Right cardiac atrium (tissue), 5 donors: ENCODE data around the gene PPP3R1. TPM values are rescaled to one million over a fixed set of nuclear protein-coding genes. Genes with fewer than 3 reads are reported as not detected.

Source experiments
- ATAC-seq, 2 donors: fragments of 200-7000 bp; cut with Tn5 transposase; one replicate each; pipeline versions ENCODE4 v1.8.0 to v1.9.1; 2020; ENCODE audit warnings: moderate library complexity in 2 of 2, mild to moderate bottlenecking in 1 of 2
- DNase-seq, 3 donors: peaks; one replicate each; pipeline ENCODE4 v3.0.0-alpha.2; 2020
- H3K27ac ChIP-seq: one replicate; pipeline ENCODE4 v1.5.1; 2013; ENCODE audit warnings: mild to moderate bottlenecking, low read length, control low read depth, moderate library complexity
- H3K27me3 ChIP-seq: one replicate; pipeline ENCODE4 v1.6.1; 2013; ENCODE audit not compliant: control insufficient read depth, insufficient read depth
- H3K4me1 ChIP-seq: one replicate; pipeline ENCODE4 v1.6.1; 2013; ENCODE audit warnings: low read length; ENCODE audit not compliant: control insufficient read depth, insufficient read depth
- H3K4me3 ChIP-seq: one replicate; pipeline ENCODE4 v1.5.1; 2013; ENCODE audit warnings: low read length, control low read depth
- H3K9me3 ChIP-seq: one replicate; pipeline ENCODE4 v1.6.1; 2013; ENCODE audit warnings: low read length; ENCODE audit not compliant: control insufficient read depth
- WGBS: extraction: QIAGEN DNeasy Blood & Tissue Kit; methylation state at CpG from one replicate; pipeline ENCODE4 v1.1.7; 2013; 5-methylcytosine and 5-hydroxymethylcytosine counted together
- intact Hi-C, 4 donors: fragments of 100-400 bp; cut with DNase I; formaldehyde crosslinking; loops; one replicate each; pipeline versions ENCODE4 v1.11.0 to v1.14.0; 2022 to 2023
- polyA plus RNA-seq: library from polyadenylated mRNA; stranded (reverse); fragments of 200-250 nt; gene quantifications from one replicate; pipeline ENCODE4 v1.2.3, GENCODE V29; 2013
- total RNA-seq, 4 donors: library from RNA; stranded (reverse); fragmentation: NEBNext Ultra II Directional; extraction: Animal tissue kit (Norgen Biotek cat#: 25700); gene quantifications; one replicate each; pipeline ENCODE4 v1.2.1, GENCODE V29; 2021
- donor health status: healthy with polysubstance abuse.
- donor health status: DM: no; HTN: yes; CAD: no.
- donor health status: DM: no; HTN: no; CAD: no.
- donor health status: DM: no; HTN: yes; CAD: no; lungs with severe emphysema.
- donor health status: DM: yes; HTN: yes; CAD: no.

Gene PPP3R1
- total and polyA plus RNA-seq, 5 donors, result 21.4 to 46.2 (median 41.5) TPM

DNA sequence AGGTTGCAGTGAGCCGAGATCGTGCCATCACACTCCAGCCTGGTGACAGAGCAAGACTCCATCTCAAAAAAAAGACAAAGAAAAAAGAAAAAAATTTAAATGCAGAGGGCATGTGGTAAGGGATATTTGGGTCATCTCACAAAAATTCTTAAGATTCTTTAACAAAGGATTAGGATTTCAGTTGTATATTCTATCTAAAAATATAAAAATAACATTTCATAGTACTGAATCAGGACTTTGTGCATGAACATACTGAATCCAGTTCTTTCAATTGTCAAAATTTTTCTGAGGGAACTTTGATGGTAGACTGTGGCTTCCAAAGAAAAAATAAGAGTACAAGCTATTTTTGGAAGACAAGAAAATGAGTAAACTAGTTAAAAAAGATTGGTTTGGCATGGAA, 6.5 kb upstream of the PPP3R1 start:
- H3K9me3 ChIP-seq, result no peaks in the 10 kb centered on the region
- no peaks in the 10 kb centered on the region for H3K27me3 ChIP-seq
- no peak for ATAC-seq
- intact Hi-C loops, result loop anchor here in 1 of 4 donors (10.0 kb wide), 2 partner anchors 104 to 134 kb away; partner anchors contain the start of gene PNO1
- no peaks in the 10 kb centered on the region for H3K4me1 ChIP-seq
- no peak overlapping the region for H3K27ac ChIP-seq
- WGBS, result 91% methylated on average over 2 of the region's 2 CpGs
- no peak overlapping the region for H3K4me3 ChIP-seq
- no peak for DNase-seq

DNA sequence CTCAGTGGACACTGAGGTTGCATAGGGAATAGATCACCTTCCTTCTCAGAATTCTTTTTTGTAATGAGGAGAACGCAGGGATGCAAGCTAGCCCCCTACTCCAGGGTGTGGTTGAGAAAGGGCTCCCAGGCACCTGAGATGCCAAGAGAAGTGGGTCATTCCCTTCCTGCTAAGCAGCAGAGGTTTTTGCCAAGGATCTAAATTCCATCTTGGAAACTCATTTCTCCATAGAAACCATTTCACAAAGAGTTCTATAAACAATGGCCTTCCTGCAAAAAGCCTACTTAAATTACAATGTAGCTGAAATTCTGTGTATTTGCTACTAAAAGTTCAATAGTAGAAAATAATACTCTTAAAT, 3.7 kb upstream of the PPP3R1 start:
- intact Hi-C loops, result loop anchor here in 1 of 4 donors (10.0 kb wide), 2 partner anchors 101 to 131 kb away; partner anchors contain the start of gene PNO1
- no peak overlapping the region for H3K27ac ChIP-seq

DNA sequence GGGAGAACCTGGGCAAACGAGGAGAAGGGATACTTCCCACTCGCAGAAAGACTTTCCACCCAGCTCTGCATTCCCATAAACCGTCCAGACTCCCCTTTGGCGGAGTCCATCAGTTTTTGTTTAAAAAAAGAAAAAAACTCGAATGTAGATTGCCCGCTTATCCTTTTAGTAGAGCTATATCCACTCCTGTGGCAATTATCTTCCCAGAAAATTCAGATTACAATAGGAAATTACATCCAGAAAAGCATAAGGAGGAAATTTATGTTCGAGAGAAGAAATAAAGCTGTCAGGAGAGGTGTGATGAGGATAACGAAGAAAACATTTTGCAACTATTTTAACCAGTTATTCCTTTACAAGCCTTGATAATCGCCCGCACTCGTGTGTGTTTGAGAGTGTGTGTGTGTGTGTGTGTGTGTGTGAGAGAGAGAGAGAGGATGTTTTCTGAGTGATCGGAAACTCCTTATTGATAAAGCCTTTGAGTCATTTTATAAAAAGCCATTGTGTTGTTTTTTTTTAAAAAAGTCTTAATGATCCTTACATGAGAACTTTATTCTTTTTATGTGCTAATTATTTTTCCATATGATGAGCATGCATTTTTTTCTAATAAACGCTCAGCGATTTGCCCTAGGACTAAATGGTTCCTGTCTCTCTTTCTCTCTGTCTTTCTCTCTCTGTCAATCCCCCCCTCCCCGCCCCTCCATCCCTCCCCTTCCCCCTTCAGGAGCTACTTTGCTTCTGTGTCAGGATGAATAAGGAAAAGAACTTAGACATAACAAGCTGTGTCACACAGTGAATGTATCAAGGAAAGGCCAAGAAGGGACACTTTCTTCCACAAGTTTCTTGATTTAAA, 1.1 kb upstream of the PPP3R1 start:
- WGBS, result under 1% methylated on average over 15 of the region's 15 CpGs
- Histone ChIP-seq H3K4me3 (peak overlapping the region; percentile 99), H3K4me1 (no peaks in the 10 kb centered on the region), H3K27ac (peak overlapping the region; percentile 96), H3K9me3 (no peaks in the 10 kb centered on the region), H3K27me3 (no peaks in the 10 kb centered on the region)
- intact Hi-C loops, result loop anchor here in 1 of 4 donors (10.0 kb wide), 2 partner anchors 99 to 129 kb away; partner anchors contain the start of gene PNO1
- no peak for ATAC-seq
- no peak for DNase-seq

More for the DNA sequence above, 3.7 kb upstream of the PPP3R1 start:
- DNase-seq, result no peak
- no peak overlapping the region for H3K4me3 ChIP-seq
- 87% methylated on average over 1 of the region's 1 CpG for WGBS
- H3K4me1 ChIP-seq, result no peaks in the 10 kb centered on the region
- no peak for ATAC-seq
- no peaks in the 10 kb centered on the region for H3K9me3 ChIP-seq
- H3K27me3 ChIP-seq, result no peaks in the 10 kb centered on the region

DNA sequence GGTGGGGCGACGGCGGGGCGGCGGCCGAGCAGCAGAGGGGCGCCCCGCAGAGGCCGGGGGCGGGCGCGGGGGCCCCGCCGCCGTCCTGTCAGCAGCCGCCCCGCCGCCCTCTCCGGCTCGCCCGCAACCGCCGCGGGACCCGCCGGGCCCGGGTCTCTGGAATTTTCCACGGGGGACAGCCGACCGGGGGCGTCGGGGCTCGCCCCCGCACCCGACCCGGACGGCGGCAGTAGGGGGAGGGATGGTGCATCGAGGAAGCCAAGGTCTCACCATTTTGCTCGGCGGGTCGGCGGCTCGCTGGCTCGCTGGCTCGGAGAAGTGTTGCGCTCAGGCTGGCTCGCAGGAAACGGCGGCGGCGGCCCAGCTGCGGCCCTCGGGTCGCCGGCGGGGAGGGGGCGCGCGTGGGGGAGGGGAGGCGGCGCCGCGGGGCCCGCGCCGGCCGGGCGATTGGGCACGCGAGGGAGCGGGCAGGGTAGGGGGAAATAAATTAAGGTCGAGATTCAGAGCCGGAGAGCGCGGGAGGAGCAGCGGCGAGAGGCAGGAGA, 405 bp downstream of the PPP3R1 start:
- Histone ChIP-seq H3K27ac (peak overlapping the region; percentile 96), H3K9me3 (no peaks in the 10 kb centered on the region), H3K4me3 (peak overlapping the region; percentile 99), H3K27me3 (no peaks in the 10 kb centered on the region), H3K4me1 (peaks cover 3% of the 10 kb centered on the region)
- WGBS, result under 1% methylated on average over 78 of the region's 78 CpGs
- peak; percentile 49 to 81 (median 66) for DNase-seq
- peak in 1 of 2 donors; percentile 3 for ATAC-seq
- intact Hi-C loops, result loop anchor here in 1 of 4 donors (10.0 kb wide), 2 partner anchors 97 to 127 kb away; partner anchors contain the start of gene PNO1

DNA sequence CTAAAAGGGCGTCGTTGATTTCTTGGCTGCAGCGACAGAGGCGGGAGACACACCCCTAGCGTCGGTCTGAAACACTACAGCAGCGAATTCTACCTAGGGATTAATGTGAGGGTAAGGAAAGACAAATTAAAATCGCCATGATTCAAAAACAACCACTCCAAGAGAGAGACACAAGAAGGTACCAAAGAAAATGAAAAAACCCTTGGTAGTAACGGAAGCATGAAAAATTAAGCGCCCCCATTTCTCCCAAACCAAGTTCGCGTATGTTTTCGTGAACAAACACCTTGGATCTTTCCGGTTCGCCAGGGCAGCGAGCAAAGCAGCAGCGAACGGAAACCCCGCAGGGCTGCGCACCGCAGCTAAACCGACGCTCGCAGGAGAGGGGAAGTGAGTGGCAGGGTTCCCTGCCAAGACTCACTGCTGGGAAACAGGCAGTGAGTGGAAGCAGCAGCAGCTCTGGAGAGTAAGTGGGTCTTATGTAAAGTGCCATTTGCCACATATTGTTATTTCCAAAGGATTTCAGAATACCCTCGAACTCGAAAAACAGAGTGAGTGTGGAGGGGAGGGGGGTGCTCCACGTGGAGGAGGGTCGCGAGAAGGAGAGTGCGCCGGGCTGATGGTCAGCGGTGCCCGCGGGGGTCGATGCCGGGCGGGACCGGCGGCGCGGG, 1.0 kb downstream of the PPP3R1 start:
- under 1% methylated on average over 41 of the region's 41 CpGs for WGBS
- Histone ChIP-seq H3K27ac (peak overlapping the region; percentile 96), H3K27me3 (no peaks in the 10 kb centered on the region), H3K4me1 (peaks cover 6% of the 10 kb centered on the region), H3K4me3 (peak overlapping the region; percentile 99), H3K9me3 (no peaks in the 10 kb centered on the region)
- DNase-seq (peak; percentile 61 to 80 (median 78)), ATAC-seq (peak; percentile 55 to 59)
- intact Hi-C loops, result loop anchor here in 1 of 4 donors (10.0 kb wide), 2 partner anchors 97 to 127 kb away; partner anchors contain the start of gene PNO1

DNA sequence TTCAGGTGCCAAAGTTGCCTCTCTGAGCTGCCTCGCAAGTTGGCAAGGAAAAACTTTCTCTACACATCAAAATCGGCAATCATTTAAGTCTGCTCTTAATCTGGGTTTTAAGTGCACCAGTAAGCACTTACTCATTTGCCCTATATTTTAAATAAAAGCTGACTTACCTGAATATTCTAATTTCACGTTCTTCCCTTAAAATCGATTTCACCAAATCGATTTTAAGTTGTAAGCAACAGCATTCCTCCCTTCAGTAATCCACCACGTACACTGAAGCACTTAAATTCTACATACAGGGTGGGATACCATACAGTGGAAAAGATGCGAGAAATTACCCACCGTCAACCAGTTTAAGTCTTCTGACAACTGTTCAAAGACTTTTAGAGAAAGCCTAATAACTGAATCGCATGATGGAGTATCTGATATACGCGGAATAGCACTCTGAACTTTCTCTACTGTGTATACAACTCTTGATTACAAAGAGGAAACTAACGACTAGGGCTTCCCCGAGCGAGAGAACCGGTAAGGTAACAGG, 1.6 kb downstream of the PPP3R1 start:
- intact Hi-C loops, result loop anchor here in 1 of 4 donors (10.0 kb wide), 2 partner anchors 96 to 126 kb away; partner anchors contain the start of gene PNO1
- no peak for DNase-seq
- peaks cover 6% of the 10 kb centered on the region for H3K4me1 ChIP-seq
- H3K9me3 ChIP-seq, result no peaks in the 10 kb centered on the region
- 9% methylated on average over 15 of the region's 15 CpGs for WGBS
- H3K27ac ChIP-seq, result peak overlapping the region; percentile 96
- H3K4me3 ChIP-seq, result peak overlapping the region; percentile 99
- no peaks in the 10 kb centered on the region for H3K27me3 ChIP-seq
- ATAC-seq, result no peak

DNA sequence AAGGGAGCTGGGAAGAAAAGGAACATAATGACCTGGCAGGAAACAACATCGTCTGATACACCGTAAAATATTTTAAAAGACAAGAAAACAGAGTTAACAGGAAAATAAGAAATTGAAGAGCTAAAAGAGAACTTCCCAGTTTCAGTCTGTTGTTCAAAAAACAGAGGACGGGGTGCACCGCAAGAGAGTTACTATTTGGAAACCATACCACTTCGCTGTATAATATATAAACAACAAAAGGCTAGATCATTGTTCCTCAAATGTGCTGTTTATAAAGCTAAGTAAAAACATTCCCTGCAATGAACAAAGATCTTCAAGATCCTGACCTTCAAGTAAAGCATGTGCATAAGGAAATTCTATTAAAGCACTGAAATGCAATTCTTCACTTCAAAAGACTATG, 2.1 kb downstream of the PPP3R1 start:
- no peak for DNase-seq
- intact Hi-C loops, result loop anchor here in 1 of 4 donors (10.0 kb wide), 2 partner anchors 95 to 125 kb away; partner anchors contain the start of gene PNO1
- no peak for ATAC-seq
- 32% methylated on average over 5 of the region's 5 CpGs for WGBS
- Histone ChIP-seq H3K4me1 (peaks cover 6% of the 10 kb centered on the region), H3K4me3 (peak overlapping the region; percentile 99), H3K27ac (no peak overlapping the region), H3K9me3 (no peaks in the 10 kb centered on the region), H3K27me3 (no peaks in the 10 kb centered on the region)

DNA sequence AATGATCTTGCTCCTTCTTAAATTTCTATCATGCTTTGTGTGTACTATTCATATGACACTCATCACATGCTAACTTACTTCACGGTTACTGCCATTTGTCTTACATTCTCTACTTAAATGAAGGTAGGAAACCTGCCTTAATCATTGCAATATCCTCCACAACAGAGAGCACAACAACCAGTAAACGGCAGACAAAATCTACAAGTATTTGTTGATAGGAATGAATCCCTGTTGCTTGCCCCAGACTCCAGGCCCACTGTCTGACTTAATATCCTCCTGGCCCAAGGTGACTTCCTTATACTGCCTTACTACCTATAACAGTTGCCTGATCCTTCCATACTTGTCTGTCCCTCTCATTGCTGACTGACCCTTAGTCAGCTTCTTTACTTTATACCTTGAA, 3.5 kb downstream of the PPP3R1 start:
- no peak overlapping the region for H3K27ac ChIP-seq
- H3K9me3 ChIP-seq, result no peaks in the 10 kb centered on the region
- intact Hi-C loops, result no loop called here
- no peak for DNase-seq
- H3K4me1 ChIP-seq, result peaks cover 6% of the 10 kb centered on the region
- no peak for ATAC-seq
- H3K4me3 ChIP-seq, result no peak overlapping the region
- no peaks in the 10 kb centered on the region for H3K27me3 ChIP-seq
- 49% methylated on average over 2 of the region's 2 CpGs for WGBS

DNA sequence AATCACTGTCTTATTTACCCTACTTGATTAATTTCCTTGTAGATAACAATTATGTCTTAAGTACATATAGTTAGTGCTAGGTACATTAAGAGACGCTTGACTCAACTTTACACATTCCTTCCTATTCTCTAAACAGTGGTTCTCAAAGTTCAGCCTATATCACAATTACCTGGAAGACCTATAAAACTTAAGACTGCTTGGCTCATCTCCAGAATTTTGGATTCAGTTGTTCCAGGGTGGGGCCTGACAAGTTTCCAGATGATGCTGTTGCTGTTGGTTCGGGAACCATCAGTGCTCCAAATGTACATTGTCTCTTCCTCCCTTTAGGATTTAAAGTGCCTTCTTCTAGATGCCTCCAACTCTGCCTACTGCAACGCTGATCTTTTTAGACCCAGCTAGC, 4.0 kb downstream of the PPP3R1 start:
- Histone ChIP-seq H3K4me3 (no peak overlapping the region), H3K27ac (no peak overlapping the region), H3K4me1 (peaks cover 6% of the 10 kb centered on the region), H3K27me3 (no peaks in the 10 kb centered on the region), H3K9me3 (no peaks in the 10 kb centered on the region)
- ATAC-seq, result no peak
- 80% methylated on average over 3 of the region's 3 CpGs for WGBS
- intact Hi-C loops, result no loop called here
- DNase-seq, result no peak

DNA sequence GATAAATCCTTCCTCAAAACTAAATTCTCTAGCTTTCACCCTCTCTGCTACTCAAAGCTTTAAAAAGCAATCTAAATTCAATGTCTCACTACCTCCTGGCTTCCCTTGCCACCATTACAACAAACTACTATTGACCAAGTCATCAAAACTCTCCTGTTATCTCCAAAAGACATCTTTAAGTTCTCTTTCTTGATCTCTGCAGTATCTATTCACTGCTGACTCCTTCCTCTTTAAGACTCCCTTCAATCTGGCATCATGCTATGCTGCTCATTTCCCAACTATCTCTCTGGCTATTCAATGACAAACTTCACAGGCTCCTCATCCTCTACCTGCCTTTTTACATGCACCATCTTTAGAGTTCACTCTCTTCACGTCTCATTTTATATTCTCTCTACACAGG, 5.9 kb downstream of the PPP3R1 start:
- no peak for DNase-seq
- no peak overlapping the region for H3K27ac ChIP-seq
- no peaks in the 10 kb centered on the region for H3K9me3 ChIP-seq
- peaks cover 7% of the 10 kb centered on the region for H3K4me1 ChIP-seq
- ATAC-seq, result no peak
- no peak overlapping the region for H3K4me3 ChIP-seq
- 76% methylated on average over 1 of the region's 1 CpG for WGBS
- H3K27me3 ChIP-seq, result no peaks in the 10 kb centered on the region
- intact Hi-C loops, result no loop called here
